ENCODE results near the gene ZFAND6.
"Not testable (repeated sequence)": the region's sequence is repeated elsewhere in the genome, so short reads cannot be mapped to it uniquely, and the experiment has no call there.

The ZFAND6 gene

DNA sequence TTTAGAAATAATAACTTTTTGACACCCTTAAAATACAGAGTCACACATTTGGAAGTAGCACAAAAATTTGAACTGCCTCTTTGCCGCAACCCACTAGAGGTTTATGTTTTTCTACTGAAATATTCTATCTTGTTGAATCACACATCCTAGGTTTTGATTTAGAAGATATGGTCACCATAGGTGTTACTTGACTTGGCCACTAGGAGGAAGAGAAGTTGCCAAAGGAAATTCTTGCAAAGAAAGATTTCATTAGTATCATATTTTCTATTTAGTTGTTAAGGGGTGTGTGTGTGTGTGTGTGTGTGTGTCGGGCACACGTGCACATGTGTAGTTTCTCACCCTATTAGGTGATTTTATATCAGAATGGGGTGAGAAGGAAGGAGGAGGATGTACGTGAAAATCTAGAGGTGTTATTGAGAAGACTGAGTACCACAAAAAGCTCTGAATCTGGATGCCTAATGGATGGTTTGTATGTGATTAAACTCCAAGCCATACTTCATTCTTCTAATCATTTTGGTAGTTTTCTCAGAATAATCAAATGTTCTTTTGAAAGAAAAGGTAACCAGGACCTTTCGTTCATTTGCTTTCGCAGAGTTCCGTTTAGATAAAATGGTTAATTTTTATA is 31.5 kb downstream of the ZFAND6 start:
- DNase-seq (ENCODE audit: low read depth): no peak
- no peak overlapping the region for H3K4me3 ChIP-seq (ENCODE audit: low read depth, low read length)

DNA sequence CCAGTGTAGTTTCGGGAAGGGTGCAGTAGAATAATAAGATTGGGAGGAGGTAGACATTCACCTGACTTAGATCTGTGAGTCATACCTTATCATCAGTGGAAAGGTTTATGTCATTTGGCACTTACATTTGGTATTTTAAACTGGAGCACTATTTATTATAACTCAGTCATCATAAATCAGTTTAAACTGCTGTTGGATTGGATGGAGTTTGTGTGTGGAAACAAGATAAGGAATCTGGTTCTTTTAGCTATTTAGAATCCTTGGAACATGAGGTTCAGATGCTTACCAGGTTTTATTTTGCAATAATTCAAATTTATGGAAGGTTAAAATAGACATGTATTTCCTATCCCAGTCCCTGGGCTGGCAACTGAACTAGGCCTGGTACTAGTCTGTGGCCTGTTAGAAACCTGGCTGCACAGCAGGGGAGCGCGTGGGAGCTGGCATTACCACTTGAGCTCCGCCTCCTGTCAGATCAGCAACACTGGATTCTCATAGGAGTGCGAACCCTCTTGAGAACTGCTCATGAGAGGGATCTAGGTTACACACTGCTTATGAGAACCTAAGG is 34.5 kb downstream of the ZFAND6 start:
- no peak overlapping the region for H3K4me3 ChIP-seq (ENCODE audit: low read depth, low read length)
- no peak for DNase-seq (ENCODE audit: low read depth)

DNA sequence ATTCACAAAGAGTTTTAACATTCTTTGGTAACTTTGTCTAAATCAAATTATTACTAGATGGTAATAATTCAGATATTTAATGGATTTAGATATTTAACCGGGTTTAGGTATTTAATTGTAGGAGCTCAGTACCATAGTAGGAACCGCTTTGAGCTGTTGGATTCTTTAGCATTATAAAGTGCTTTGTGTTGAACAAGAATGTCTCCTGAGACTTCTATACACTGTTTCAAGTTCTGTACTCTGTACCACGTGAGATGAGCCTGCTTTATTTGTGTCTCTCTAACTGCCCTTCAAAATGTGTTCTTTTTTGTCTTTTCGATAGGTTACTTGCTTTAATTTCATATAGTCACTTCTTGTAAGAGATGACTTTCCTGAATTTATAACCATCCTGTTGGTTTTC is 36.0 kb downstream of the ZFAND6 start:
- DNase-seq (ENCODE audit: low read depth): no peak
- no peak overlapping the region for H3K4me3 ChIP-seq (ENCODE audit: low read depth, low read length)

DNA sequence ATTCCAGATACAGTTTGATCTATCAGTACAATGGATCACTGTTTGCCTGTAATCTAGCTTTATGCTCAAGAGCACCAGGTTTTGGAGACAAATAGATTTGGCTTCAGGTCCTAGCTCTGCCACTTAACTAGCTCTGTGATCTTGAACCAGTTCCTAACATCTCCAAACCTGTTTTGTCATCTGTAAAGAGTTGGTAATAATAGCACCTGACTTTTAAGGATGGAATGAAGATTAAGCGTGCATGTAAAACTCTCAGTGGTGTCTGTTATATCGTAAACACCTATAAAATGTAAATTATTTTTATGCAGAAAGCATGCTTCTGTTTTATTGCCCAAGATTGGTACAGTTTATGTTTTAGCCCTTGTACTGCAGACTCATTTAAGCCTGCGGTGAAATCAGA is 36.5 kb downstream of the ZFAND6 start:
- DNase-seq (ENCODE audit: low read depth): no peak

DNA sequence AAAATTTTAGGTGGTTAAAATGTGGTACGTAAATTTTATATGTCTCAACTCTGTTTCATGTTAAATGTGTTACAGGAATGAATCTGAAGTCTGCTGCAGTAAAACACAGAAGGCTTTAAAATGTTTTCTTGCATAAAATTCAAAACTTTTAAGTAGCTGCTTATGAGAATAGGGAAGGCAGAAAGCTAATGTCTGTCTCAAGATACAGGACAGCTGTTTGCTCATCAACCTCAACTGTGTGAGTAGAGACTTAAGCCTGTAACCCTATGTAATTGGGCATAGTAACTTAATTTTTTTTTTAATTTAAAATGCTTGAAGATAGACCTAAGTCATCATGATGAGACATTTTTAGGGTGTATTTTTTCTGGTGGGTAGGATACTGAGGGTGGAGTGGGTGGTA is 38.9 kb downstream of the ZFAND6 start:
- no peak for DNase-seq (ENCODE audit: low read depth)
- H3K4me3 ChIP-seq (ENCODE audit: low read depth, low read length): no peak overlapping the region

More for the DNA sequence above, 36.5 kb downstream of the ZFAND6 start:
- H3K4me3 ChIP-seq (ENCODE audit: low read depth, low read length): no peak overlapping the region

DNA sequence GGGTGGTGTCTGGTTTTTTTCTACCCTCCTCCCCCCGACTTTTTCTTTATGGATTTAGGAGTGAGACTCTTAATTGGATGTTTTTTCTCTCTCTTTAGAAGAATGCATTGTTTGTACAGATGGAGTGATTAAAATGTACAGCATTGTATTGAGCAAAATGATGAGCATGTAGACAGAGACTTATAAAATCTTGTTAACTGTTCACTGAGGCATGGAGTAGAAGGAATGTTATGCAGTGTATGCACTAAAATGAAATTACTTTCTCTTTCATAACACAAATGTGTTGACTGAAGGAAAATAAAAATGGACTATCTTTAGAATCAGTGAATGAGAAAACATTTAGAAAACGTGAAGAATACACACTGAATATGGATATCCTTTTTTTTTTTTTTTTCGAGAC is 39.8 kb downstream of the ZFAND6 start:
- no peak overlapping the region for H3K4me3 ChIP-seq (ENCODE audit: low read depth, low read length)
- DNase-seq (ENCODE audit: low read depth): no peak

DNA sequence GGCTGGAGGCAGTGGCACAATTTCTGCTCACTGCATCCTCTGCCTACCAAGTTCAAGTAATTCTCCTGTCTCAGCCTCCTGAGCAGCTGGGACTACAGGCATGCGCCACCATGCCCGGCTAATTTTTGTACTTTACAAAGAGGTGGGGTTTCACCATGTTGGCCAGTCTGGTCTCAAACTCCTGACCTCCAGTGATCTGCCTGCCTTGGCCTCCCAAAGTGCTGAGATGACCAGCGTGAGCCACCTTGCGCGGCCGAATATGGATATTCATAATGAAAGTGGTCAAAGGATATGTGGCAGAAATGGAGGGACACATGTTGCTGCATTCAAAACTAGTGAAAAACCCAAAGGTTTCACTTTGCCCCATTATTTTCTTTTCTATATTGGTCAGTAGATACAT is 40.2 kb downstream of the ZFAND6 start:
- H3K4me3 ChIP-seq (ENCODE audit: low read depth, low read length); DNase-seq (ENCODE audit: low read depth): not testable (repeated sequence)

DNA sequence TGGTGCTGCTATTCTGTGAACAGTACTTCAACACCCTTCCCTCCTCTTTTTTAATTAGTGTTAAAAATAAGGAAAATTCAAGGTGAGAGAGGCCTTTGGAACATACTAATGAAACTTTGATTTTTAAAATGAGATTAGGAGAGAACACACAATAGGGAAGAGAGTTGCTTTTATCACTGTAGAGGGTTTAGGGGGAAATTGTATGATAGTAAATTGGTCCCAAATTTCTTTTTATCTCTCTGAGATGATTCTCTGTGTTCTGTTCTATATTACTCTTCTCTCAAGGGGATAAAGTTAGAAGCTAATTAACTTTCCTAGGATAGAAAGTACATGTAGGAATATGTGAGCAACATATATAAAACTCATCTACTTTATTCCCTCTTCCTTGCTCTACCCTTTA is 40.8 kb downstream of the ZFAND6 start:
- no peak for DNase-seq (ENCODE audit: low read depth)
- no peak overlapping the region for H3K4me3 ChIP-seq (ENCODE audit: low read depth, low read length)

DNA sequence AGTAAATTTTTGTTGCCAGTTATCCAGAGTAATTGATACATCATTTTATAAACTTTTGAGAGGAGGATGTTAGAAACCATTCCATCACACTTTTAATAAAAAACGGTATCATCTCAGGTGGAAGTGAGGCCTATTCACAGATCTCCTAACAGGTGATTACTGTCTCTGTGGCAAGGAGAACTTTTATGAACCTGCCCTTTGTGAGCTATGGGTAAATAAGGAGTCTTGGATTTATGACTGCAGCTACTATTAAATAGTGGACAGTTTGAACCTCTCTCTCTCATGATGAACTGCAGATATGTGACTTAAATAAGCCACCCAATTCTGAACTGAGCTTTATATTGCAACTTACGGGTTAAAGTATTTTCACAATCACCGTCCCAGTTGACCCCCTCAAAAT is 45.7 kb downstream of the ZFAND6 start:
- H3K4me3 ChIP-seq (ENCODE audit: low read depth, low read length): no peak overlapping the region
- no peak for DNase-seq (ENCODE audit: low read depth)

DNA sequence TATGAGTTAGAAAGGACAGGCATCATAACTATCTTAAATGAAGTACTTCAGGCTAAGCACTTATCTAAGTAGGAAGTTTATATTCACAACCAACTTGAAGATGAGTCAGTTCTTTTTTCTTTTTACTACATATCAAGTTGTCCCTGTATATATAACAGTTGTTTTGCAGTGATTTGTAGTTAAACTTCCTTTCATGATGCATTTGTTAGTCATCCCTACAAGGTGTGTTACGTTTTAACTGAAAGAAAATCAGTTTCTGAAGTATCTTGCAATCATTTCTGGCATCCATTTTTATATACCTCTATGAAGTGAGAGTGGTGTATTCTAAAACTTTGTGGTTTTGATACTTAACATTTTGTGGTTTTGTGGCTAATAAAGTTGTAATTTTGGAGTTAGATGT is 46.1 kb downstream of the ZFAND6 start:
- DNase-seq (ENCODE audit: low read depth): peak; percentile 9
- H3K4me3 ChIP-seq (ENCODE audit: low read depth, low read length): no peak overlapping the region

DNA sequence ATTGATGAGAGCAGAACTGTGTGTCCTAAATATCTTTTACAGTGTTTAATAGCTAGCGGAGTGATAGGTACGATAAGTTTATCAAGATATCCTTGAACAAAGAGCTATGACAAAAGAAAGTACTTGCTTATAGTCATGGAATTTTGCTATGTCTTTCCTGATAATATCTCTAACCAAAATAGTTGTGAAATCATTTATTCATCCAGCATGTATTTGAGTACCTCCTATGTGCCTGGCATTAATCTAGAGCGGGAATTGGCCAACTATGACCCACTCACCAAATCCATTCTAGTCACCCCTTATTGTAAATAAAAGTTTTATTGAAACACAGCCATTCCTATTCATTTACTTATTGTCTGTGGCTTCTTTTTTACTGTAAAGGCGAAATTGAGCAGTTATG is 46.6 kb downstream of the ZFAND6 start:
- peak; percentile 10 for DNase-seq (ENCODE audit: low read depth)
- no peak overlapping the region for H3K4me3 ChIP-seq (ENCODE audit: low read depth, low read length)

DNA sequence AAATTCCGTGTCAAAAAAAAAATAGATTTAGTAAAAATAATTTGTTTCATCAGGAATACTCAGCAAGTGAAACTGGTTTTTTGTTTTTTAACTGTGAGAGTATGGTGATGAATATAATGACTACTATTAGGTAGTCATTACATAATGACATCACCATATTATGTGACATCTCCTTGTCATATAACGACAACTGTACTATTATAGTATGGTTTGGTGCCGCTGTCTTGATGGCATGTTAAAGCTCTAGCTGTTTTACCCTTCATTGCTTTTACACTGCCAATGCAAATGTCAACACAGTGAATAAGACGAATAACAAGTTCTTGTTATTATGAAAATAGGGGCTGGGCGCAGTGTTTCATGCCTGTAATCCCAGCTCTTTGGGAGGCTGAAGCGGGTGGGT is 47.7 kb downstream of the ZFAND6 start:
- no peak overlapping the region for H3K4me3 ChIP-seq (ENCODE audit: low read depth, low read length)
- no peak for DNase-seq (ENCODE audit: low read depth)

DNA sequence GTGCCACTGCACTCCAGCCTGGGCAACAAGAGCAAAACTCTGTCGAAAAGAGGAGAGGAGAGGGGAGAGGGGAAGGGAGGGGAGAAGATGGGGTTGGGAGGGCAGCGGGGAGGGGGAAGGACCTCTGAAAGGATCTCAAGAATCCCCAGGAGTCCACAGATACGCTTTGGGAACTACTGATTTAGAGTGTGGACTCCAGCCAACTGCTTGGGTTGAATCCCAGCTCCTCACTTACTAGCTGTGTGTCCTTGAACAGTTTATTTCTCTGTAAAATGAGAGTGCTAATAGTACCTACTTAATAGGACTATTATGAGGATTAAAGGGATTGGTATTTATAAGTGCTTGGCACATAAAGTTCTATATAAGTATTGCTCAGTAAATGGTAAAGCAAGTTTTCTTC is 48.3 kb downstream of the ZFAND6 start:
- no peak overlapping the region for H3K4me3 ChIP-seq (ENCODE audit: low read depth, low read length)
- no peak for DNase-seq (ENCODE audit: low read depth)

DNA sequence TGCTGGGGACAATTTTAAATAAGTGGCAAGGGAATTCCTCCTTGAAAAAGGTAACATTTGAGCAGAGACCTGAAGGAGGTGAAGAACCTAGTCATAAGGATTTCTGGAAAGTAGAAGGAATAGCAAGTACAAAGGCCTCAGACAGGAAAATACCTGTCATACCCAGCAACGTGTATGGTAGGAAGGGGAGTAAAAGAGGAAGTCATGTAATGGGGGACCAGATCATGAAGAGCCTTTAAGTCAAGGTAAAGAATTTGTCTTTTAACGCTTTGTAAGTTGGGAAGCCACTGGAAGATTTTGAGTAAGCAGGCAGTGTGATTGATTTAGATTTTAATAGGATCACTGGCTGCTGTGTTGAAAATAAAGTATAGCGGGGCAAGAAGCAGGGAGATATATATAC is 49.9 kb downstream of the ZFAND6 start:
- no peak for DNase-seq (ENCODE audit: low read depth)
- H3K4me3 ChIP-seq (ENCODE audit: low read depth, low read length): no peak overlapping the region

DNA sequence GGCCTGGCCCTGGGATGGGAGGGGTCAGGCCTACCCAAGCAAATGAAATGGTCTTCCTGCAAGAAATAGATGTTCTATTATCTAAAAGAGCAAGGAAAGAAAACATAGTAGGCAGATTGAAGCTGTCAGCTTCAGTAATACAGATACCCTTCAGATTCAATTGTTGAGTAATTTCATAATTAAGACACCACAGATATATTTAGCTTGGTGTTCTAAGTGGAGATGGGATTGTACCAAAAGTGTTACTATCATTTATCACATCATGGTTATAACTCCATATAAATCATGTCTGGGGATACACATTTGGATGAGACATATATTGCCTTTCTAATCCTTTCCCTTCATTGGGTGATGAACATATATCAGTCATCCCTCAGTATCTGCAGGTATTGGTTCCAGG is 51.4 kb downstream of the ZFAND6 start:
- no peak for DNase-seq (ENCODE audit: low read depth)
- H3K4me3 ChIP-seq (ENCODE audit: low read depth, low read length): no peak overlapping the region

DNA sequence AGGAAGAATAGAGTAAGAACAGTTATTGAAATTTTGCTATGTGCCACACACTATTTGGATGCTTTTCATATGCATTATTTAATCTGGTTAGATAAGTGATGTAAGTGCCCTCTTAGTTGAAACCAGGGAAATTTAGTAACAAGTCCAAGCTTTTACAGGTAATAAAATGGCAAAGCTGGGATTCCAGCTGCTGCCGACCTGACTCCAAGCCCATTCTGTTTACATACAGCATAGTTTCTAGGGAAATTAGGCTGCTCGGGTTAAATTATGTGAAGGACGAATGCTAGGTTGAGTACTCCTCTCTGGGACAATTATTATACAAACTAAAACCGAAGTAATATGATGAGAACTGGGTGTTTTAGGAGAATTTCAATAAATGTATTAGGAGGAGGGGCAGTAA is 54.6 kb downstream of the ZFAND6 start:
- no peak overlapping the region for H3K4me3 ChIP-seq (ENCODE audit: low read depth, low read length)
- no peak for DNase-seq (ENCODE audit: low read depth)

DNA sequence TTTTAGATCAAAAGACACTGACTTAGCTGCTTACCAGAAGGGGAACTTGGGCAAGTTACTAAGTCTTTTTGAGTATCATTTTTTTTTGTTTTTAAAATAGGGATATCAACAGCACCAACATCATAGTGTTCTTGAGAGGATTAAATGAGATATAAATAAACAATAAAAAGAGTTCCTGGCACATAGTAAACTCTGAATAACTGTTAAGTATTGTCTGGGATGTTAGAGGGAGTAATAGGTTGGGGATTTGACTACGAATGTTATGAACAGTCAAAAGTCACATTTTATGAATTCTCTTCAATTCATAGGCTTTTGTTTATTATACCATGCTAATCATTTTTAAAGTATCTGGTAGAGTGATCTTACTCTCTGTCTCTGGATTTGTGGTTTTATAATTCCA is 55.5 kb downstream of the ZFAND6 start:
- no peak overlapping the region for H3K4me3 ChIP-seq (ENCODE audit: low read depth, low read length)
- DNase-seq (ENCODE audit: low read depth): no peak

DNA sequence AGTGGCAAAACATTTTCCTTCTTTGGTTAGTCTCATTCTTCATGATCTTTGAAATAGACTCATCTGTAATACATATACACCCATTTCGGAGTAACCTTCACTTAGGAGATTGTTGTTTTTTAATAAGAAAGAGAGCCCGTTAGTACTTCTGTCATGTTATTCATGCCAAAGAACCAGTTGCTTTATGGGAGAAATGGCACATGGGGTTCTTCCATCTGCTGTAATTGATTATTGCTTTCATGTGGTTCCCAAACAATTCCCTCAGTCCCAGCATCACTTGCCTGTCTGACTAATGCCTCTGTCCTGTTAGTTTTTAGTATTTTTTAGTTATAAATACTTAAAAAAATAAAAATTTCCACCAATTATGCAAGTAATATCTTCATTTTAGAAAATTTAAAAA is 59.5 kb downstream of the ZFAND6 start:
- H3K4me3 ChIP-seq (ENCODE audit: low read depth, low read length): no peak overlapping the region
- no peak for DNase-seq (ENCODE audit: low read depth)

DNA sequence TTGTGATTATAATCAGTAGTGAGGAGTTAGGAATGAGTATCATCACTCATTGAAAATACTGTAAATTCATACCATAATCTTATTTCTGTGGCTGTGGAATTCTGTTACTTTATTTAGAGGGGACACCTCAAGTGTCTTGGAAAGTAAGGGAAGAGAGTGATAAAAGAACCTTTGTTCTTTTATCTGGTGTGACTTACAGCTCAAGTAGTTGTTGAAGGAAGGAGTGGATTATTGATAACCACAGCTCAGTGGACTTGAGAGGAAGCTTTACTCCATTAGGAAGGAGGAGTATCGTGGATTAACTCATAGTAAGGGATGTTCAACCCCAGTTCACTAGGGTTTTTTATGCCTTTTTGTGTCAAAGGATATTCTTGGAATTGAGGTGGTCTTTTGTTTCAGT is 61.2 kb downstream of the ZFAND6 start:
- no peak overlapping the region for H3K4me3 ChIP-seq (ENCODE audit: low read depth, low read length)
- no peak for DNase-seq (ENCODE audit: low read depth)

DNA sequence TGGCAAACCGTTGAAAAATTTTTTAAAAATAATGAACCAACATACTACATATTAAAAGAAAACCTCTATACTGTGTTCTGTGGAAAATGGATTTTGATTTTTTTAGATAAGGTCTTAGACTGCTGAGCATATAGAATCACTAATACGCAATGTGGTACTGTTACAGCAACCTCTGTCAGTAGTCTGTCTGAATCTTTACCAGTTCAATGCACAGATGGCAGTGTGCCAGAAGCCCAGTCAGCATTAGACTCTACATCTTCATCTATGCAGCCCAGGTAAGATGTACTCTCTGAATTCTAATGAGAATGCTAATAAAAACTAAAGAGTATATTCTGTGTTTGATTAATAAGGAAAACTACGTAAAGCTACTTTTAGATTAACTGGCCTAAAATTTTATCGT is 62.1 kb downstream of the ZFAND6 start:
- H3K4me3 ChIP-seq (ENCODE audit: low read depth, low read length): no peak overlapping the region
- no peak for DNase-seq (ENCODE audit: low read depth)

DNA sequence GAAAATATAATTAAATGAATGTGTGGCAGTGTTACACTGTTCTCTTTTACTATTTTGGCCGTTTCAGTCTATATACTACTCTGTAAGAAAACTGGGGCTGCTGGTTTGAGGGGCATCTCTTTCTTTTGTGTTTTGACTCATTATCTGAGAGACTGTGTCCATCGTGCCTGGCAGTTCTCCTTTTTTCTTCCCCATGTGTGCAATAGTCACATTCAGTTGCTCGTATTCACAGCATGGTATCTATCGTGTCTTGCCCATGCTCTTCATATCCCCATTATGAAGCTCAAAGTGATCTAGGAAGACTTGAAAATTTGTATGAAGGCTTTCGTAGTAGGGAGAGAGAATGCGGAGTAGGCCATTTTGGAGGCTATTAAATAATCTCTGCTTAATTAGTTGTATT is 63.6 kb downstream of the ZFAND6 start:
- no peak overlapping the region for H3K4me3 ChIP-seq (ENCODE audit: low read depth, low read length)
- no peak for DNase-seq (ENCODE audit: low read depth)

DNA sequence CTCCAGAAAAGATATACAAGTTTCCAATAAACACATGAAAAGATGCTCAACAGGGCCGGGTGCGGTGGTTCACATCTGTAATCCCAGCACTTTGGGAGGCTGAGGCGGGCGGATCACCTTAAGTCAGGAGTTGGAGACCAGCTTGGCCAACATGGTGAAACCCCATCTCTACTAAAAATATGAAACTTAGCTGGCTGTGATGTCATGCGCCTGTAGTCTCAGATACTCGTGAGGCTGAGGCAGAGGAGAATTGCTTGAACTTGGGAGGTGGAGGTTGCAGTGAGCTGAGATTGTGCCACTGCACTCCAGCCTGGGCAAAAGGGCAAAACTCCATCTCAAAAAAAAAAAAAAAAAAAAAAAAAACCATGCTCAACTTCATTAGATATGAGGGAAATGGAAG is 67.8 kb downstream of the ZFAND6 start:
- not testable (repeated sequence) for H3K4me3 ChIP-seq (ENCODE audit: low read depth, low read length); DNase-seq (ENCODE audit: low read depth)
